ENCODE data around the gene APEH. TPM values are rescaled to one million over a fixed set of nuclear protein-coding genes. Genes with fewer than 3 reads are reported as not detected.

APEH gene
- total RNA-seq, 3 donors from 2014 or later = 129 to 183 (median 171) TPM

GRCh38 chr3:49713336-49714105 is 39.4 kb downstream of the APEH start:
- DNase-seq = no peak
- Mint-ChIP-seq H3K9me3 (no peaks in the 10 kb centered on the region), H3K36me3 (ENCODE audit: insufficient read depth) (peaks cover 1% of the 10 kb centered on the region), H3K4me1 (ENCODE audit: low read depth) (peaks cover 9% of the 10 kb centered on the region), H3K27me3 (ENCODE audit: low read depth) (no peaks in the 10 kb centered on the region), H3K4me3 (no peak overlapping the region)
- ATAC-seq = no peak

GRCh38 chr3:49714728-49715550 is 40.8 kb downstream of the APEH start:
- no peak overlapping the region for H3K4me3 Mint-ChIP-seq
- DNase-seq (no peak), ATAC-seq (no peak)
- H3K27me3 Mint-ChIP-seq (ENCODE audit: low read depth) = no peaks in the 10 kb centered on the region
- peaks cover 20% of the 10 kb centered on the region for H3K4me1 Mint-ChIP-seq (ENCODE audit: low read depth)
- H3K9me3 Mint-ChIP-seq = no peaks in the 10 kb centered on the region
- H3K36me3 Mint-ChIP-seq (ENCODE audit: insufficient read depth) = no peaks in the 10 kb centered on the region

- H3K4me1 Mint-ChIP-seq (ENCODE audit: low read depth) = peaks cover 22% of the 10 kb centered on the region
- no peak overlapping the region for H3K4me3 Mint-ChIP-seq
- H3K36me3 Mint-ChIP-seq (ENCODE audit: insufficient read depth) = no peaks in the 10 kb centered on the region
These were observed 41.5 kb downstream of the APEH start for GRCh38 chr3:49715611-49716121.

GRCh38 chr3:49716169-49716568 is 42.0 kb downstream of the APEH start:
- Mint-ChIP-seq H3K9me3 (no peaks in the 10 kb centered on the region), H3K27me3 (ENCODE audit: low read depth) (no peaks in the 10 kb centered on the region), H3K4me3 (no peak overlapping the region), H3K4me1 (ENCODE audit: low read depth) (peaks cover 24% of the 10 kb centered on the region), H3K36me3 (ENCODE audit: insufficient read depth) (peaks cover 4% of the 10 kb centered on the region)
- ATAC-seq (no peak), DNase-seq (no peak)

More at GRCh38 chr3:49715611-49716121, 41.5 kb downstream of the APEH start:
- Mint-ChIP-seq H3K27me3 (ENCODE audit: low read depth) (no peaks in the 10 kb centered on the region), H3K9me3 (no peaks in the 10 kb centered on the region)
- DNase-seq (no peak), ATAC-seq (no peak)

GRCh38 chr3:49716691-49717210 is 42.6 kb downstream of the APEH start:
- Mint-ChIP-seq H3K27me3 (ENCODE audit: low read depth) (no peaks in the 10 kb centered on the region), H3K9me3 (no peaks in the 10 kb centered on the region), H3K4me1 (ENCODE audit: low read depth) (peaks cover 23% of the 10 kb centered on the region), H3K36me3 (ENCODE audit: insufficient read depth) (peaks cover 7% of the 10 kb centered on the region), H3K4me3 (no peak overlapping the region)
- DNase-seq (no peak), ATAC-seq (no peak)

GRCh38 chr3:49717211-49717958 is 43.2 kb downstream of the APEH start:
- Mint-ChIP-seq H3K27me3 (ENCODE audit: low read depth) (no peaks in the 10 kb centered on the region), H3K36me3 (ENCODE audit: insufficient read depth) (peaks cover 9% of the 10 kb centered on the region), H3K9me3 (no peaks in the 10 kb centered on the region), H3K4me1 (ENCODE audit: low read depth) (peaks cover 26% of the 10 kb centered on the region), H3K4me3 (peak overlapping the region; percentile 35)
- ATAC-seq (no peak), DNase-seq (no peak)

- DNase-seq (no peak), ATAC-seq (no peak)
- Mint-ChIP-seq H3K4me1 (ENCODE audit: low read depth) (peaks cover 29% of the 10 kb centered on the region), H3K36me3 (ENCODE audit: insufficient read depth) (peaks cover 12% of the 10 kb centered on the region), H3K4me3 (peak overlapping the region; percentile 82), H3K9me3 (no peaks in the 10 kb centered on the region), H3K27me3 (ENCODE audit: low read depth) (no peaks in the 10 kb centered on the region)
These were observed 44.1 kb downstream of the APEH start for GRCh38 chr3:49717959-49718857.

GRCh38 chr3:49718858-49719213 is 44.7 kb downstream of the APEH start:
- no peaks in the 10 kb centered on the region for H3K27me3 Mint-ChIP-seq (ENCODE audit: low read depth)
- ATAC-seq (no peak), DNase-seq (no peak)
- peaks cover 12% of the 10 kb centered on the region for H3K36me3 Mint-ChIP-seq (ENCODE audit: insufficient read depth)
- H3K9me3 Mint-ChIP-seq = no peaks in the 10 kb centered on the region
- H3K4me1 Mint-ChIP-seq (ENCODE audit: low read depth) = peaks cover 30% of the 10 kb centered on the region
- H3K4me3 Mint-ChIP-seq = peak overlapping the region; percentile 82

GRCh38 chr3:49719214-49719884 is 45.2 kb downstream of the APEH start, which contains the start of gene AMIGO3:
AMIGO3 (minus strand) TSS chr3:49719684; CDS start chr3:49719465, 219 bp downstream.
- H3K36me3 Mint-ChIP-seq (ENCODE audit: insufficient read depth) = peaks cover 12% of the 10 kb centered on the region

GRCh38 chr3:49720855-49721595 is 46.9 kb downstream of the APEH start:
- peaks cover 35% of the 10 kb centered on the region for H3K4me1 Mint-ChIP-seq (ENCODE audit: low read depth)
- H3K27me3 Mint-ChIP-seq (ENCODE audit: low read depth) = no peaks in the 10 kb centered on the region
- DNase-seq (no peak), ATAC-seq (no peak)
- H3K36me3 Mint-ChIP-seq (ENCODE audit: insufficient read depth) = peaks cover 12% of the 10 kb centered on the region
- peak overlapping the region; percentile 4 for H3K4me3 Mint-ChIP-seq
- no peaks in the 10 kb centered on the region for H3K9me3 Mint-ChIP-seq

More at GRCh38 chr3:49719214-49719884, 45.2 kb downstream of the APEH start, which contains the start of gene AMIGO3:
- no peaks in the 10 kb centered on the region for H3K27me3 Mint-ChIP-seq (ENCODE audit: low read depth)
- no peaks in the 10 kb centered on the region for H3K9me3 Mint-ChIP-seq
- H3K4me3 Mint-ChIP-seq = peak within 1 kb of the TSS; percentile 82
- ATAC-seq (peak; percentile 65 to 69), DNase-seq (peak; percentile 86)
- peaks cover 30% of the 10 kb centered on the region for H3K4me1 Mint-ChIP-seq (ENCODE audit: low read depth)

- DNase-seq = no peak
- Mint-ChIP-seq H3K4me3 (no peak overlapping the region), H3K27me3 (ENCODE audit: low read depth) (no peaks in the 10 kb centered on the region), H3K36me3 (ENCODE audit: insufficient read depth) (peaks cover 12% of the 10 kb centered on the region), H3K4me1 (ENCODE audit: low read depth) (peaks cover 35% of the 10 kb centered on the region), H3K9me3 (no peaks in the 10 kb centered on the region)
- no peak for ATAC-seq
These were observed 47.4 kb downstream of the APEH start for GRCh38 chr3:49721596-49721895.
